ENCODE measurements around the gene DNAJC15.
"Not testable (repeated sequence)": the region's sequence is repeated elsewhere in the genome, so short reads cannot be mapped to it uniquely, and the experiment has no call there.

The DNAJC15 gene

DNA sequence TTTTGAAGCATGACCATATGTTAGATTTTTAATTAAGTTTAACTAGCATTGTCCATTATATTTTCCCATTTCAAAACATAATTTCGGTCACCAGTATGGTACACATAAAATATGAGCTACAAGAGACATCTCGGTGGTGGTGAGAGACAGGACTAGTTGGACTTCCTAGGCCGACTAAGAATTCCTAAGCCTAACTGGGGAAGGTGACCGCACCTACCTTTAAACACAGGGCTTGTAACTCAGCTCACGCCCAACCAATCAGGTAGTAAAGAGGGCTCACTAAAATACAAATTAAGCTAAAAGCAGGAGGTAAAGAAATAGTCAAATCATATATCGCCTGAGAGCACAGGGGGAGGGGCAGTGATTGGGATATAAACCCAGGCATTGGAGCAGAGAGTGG lies 22.9 kb downstream of the DNAJC15 start:
- DNase-seq, result no peak

DNA sequence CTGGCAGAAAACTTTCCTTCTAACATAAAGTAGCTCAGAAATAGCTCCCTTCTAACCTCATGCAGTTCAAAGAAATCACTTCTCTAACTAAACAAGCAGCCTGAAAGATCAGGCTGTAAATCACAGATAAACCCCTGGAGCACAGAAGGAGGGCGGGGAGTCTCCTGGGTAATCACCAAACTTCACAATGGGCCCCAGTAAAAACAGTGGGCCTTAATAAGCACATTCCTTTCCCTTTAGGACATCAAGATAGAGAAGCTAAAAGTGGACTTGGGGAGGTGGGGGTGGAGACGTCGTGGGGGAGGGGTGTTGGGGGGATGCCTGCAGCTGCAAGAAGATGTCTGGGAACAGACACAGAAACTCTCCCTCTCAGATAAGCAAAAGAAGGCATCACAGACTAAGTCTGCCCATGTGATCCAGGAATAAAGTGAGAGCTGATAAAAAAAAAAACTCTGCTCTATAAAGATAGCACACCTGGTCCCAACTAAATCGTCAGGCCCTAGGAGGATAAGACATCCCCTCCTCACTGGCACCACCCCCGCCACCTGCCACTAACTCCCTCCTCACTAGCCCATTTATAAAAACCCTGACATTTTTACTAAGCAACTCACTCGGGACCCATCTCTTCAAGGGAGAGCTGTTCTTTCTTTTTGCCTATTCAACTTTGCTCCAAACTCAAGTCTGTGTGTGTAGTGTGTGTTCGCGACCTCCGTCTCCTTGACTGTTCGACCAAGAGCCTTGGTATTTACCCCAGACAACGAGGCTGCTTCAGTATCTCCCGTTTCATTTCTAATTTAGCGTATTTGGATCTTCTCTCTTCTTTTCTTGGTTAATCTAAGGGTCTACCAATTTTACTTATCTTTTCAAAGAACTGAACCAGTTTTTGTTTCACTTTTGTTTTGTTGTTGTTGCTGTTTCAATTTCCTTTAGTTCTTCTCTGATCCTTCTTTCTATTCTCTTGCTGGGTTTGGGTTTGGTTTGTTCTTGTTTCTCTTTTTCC lies 31.7 kb downstream of the DNAJC15 start:
- no peak for DNase-seq

DNA sequence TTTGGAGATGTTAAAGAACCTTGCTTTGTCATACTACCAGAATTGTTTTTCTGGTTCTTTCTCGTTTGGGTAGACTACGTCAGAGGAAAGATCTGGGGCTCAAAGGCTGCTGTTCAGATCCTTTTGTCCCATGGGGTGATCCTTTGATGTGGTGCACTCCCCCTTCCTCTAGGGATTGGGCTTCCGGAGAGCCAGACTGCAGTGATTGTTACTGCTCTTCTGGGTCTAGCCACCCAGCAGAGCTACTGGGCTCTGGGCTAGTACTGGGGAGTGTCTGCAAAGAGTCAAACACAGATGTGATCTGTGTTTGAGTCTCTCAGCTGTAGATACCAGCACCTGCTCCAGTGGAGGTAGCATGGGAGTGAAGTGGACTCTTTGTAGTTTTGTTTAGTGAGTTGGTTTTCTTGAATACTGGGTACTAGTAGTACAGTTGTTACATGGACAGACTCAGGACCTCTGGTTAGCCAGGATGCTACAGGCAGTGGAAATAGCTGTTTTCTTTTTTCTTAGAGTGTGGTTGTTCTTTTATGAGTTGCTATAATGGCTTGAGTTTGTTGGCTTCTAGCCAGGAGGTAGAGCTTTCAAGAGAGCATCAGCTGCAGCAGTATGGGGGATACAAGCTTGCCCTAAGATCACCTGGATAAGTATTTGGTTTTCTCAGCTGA lies 34.4 kb downstream of the DNAJC15 start:
- no peak for DNase-seq

GRCh38 chr13:43058318-43058674 lies 34.9 kb downstream of the DNAJC15 start:
- DNase-seq, result no peak

DNA sequence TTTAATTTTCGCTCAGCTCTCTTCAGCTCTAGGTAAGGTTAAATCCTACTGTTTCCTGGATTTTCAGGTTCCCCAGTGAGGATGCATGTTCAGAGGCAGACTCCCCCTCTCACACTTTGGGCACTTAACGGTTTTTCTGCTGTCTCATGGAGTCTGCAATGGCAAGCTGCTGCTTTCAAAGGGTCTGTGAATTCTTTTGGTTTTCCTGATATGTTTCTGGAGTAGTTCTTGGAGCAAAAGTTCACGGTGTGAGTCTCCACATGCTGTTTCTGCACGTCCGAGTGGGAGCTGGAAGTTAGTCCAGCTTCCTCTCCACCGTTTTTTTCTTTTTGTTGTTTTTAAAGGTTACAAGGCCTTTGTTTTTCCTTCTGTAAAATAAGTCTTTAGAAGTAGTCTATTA lies 35.4 kb downstream of the DNAJC15 start:
- DNase-seq, result no peak

GRCh38 chr13:43059779-43060178 lies 36.4 kb downstream of the DNAJC15 start:
- not testable (repeated sequence) for DNase-seq

DNA sequence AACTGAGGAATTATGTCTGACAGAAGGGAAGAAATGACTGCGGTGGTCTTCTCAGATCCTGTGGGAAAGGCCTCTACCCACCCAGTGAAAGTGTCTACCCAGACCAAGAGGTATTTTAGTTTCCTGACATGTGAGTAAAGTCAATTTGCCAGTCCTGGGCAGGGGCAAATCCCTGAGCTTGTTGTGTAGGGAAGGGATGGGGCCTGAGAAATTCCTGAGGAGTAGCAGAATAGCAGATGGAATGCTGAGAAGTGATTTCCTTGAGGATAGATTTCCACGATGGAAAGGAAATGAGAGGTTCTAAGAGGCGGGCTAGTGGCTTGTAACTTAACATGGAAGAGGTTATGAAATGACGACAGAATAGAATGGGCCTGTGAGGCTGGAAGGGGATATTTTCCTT lies 37.4 kb downstream of the DNAJC15 start:
- DNase-seq, result not testable (repeated sequence)

- no peak for DNase-seq
These were observed 38.3 kb downstream of the DNAJC15 start for GRCh38 chr13:43061496-43062280.

DNA sequence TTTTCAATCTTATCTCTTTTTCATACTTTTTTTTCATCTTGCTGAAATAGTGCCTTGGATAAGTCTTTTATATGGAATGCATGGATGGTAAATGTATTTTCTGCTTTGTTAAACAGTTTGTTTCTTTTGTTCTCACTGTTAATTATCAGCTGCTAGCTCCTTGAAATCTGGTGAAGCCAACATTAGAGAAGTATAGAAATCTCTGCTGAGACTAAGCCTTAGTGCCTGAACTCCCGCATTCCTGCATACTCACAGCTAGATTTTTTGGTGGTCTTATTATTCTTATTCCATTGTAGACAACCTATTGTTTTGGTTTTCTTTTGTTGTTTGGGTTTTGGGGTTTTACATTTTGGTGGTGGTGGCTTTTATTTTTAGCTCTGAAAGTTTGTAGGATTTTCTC lies 48.4 kb downstream of the DNAJC15 start:
- DNase-seq, result no peak

DNA sequence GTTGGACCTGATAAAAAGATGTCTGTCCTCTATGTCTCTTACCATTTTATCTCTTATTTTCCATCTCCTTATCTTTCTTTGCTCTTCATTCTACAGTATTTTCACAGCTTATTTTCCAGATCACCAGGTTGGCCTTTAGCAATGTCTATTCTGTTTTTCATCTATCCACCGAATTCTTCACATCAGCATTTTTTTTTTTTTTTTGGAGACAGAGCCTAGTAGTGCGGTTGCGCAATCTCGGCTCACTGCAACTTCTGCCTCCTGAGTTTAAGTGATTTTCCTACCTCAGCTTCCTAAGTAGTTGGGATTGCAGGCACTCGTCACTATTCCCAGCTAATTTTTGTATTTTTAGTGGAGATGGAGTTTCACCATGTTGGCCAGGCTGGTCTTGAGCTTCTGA lies 49.0 kb downstream of the DNAJC15 start:
- no peak for DNase-seq

GRCh38 chr13:43074824-43075510 lies 51.6 kb downstream of the DNAJC15 start:
- no peak for DNase-seq

DNA sequence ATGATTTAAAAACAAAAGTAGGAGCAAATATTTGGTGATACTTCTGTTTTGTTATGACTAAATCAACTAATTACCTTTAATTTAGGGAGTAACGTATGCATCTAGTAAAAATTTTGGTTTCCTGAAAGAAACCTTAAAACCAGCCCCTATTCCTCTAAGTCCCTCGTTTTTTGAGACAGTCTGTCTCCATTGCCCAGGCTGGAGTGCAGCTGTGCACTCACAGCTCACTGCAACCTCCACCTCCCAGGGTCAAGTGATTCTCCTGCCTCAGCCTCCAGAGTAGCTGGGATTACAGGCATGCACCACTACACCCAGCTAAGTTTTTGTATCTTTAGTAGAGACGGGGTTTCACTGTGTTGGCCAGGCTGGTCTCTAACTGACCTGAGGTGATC lies 52.1 kb downstream of the DNAJC15 start:
- not testable (repeated sequence) for DNase-seq

GRCh38 chr13:43077046-43077445 lies 53.7 kb downstream of the DNAJC15 start:
- no peak for DNase-seq

DNA sequence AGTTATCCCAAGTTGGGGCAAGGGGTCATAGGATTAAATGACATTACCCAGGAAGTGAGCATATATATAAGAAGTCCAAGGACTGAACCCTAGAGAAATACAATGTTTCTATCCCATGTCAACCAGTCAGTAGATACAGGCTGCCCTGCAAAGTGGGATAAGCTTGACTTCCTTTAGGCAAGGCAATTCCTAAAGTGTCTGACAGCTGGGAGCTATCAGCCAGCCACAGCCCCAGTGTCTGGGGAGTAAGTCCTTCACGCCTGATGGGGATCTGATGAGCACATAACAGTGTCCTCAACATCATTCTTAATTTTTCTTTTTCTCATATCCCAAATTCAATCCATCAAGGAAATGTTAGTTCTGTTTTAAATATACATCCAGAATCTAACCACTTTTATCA lies 54.1 kb downstream of the DNAJC15 start:
- no peak for DNase-seq

DNA sequence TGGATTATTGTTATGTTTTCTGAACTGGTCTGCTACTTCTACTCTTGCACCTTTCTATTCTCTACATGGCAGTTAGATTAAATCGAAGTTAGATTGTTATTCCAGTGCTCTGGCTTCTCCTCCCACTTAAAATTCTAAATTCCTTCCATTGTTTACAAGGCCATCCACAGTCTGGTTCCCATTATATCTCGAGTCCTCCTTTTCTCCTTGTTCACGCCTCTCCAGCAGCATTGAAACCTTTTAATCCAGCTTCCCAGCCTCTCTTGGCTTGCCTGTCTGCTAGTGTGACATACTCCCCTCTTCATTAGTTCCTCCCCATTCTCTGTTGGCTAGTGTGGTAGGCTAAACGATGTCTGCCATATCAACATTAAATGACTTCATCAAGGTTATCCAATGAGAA lies 54.5 kb downstream of the DNAJC15 start:
- no peak for DNase-seq

DNA sequence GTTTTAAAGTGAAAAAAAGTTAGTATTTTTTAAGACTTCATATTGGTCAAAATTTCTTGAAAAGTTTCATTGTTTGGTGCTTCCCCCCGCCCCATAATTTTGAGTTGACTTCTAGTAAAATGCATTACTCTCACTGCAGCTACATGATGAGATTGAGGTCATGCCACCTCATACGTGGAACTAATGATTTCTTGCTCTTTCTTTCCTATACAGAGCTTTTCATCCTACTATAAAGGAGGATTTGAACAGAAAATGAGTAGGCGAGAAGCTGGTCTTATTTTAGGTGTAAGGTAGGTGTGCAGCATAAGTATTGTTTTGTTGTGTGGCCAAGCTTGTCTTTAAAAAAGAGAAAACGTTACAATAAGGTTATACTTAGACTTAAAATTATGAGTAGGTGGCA lies 55.0 kb downstream of the DNAJC15 start:
- DNase-seq, result no peak

GRCh38 chr13:43079392-43079931 lies 56.1 kb downstream of the DNAJC15 start:
- no peak for DNase-seq

GRCh38 chr13:43080199-43080598 lies 56.8 kb downstream of the DNAJC15 start:
- no peak for DNase-seq

DNA sequence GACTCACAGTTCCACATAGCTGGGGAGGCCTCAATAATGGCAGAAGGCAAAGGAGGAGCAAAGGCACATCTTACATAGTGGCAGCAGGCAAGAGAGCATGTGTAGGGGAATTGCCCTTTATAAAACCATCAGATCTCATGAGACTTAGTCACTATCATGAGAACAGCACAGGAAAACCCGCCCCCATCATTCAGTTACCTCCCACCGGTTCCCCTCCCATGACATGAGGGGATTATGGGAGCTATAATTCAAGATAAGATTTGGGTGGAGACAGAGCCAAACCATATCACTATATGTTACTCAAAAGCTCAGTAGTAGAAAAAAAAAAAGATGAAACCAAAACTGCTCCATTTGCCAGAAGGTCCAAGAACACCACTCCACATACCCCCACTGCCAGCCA lies 58.5 kb downstream of the DNAJC15 start:
- DNase-seq, result no peak

- DNase-seq, result no peak
These were observed 60.4 kb downstream of the DNAJC15 start for GRCh38 chr13:43083750-43084149.

GRCh38 chr13:43085545-43085944 lies 62.2 kb downstream of the DNAJC15 start:
- no peak for DNase-seq

DNA sequence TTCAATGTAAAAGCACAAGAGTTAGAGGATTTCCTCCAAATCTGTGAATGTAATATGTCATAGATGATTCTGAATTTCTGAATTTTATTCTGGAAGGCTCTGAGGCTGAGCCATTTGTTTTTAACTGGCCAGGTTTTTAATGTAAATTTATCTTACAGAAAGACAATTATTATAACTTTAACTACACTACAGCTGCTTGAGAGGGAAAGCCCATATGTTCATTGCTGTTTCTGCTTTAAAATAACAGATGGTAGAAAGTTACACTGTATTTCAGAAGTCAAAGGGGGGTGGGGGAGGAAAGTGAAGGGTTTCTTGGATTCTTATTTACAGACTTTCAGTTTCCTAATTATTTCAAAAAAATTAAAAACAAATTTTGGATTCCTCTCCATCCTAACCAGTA lies 62.8 kb downstream of the DNAJC15 start:
- DNase-seq, result no peak

- no peak for DNase-seq
These were observed 64.7 kb downstream of the DNAJC15 start for GRCh38 chr13:43088093-43088511.
